Measurements from ENCODE around the gene NCK1.

Gene NCK1

DNA sequence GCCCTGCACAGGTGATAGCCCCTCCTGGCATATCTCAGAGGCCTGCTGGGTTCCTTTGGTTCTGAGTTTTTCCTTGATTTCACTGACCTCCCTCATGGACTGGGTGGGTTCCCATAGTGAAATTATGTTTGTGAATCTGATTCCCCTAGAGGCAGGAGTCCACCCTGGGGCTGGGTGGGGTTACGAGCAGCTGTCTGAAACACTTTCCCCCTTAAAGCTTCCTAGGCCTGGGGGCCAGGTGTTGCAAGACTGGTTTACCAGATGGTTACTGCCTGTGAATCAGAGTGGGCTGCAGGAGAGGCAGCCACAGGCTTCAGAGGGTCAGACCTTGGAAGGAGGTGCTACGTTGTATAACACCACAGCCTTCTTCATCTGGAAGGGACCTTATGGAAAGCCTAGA is 130.1 kb downstream of the NCK1 start:
- Histone ChIP-seq H4K20me1 (ENCODE audit: control insufficient read depth, insufficient read depth, low read depth, low read length) (no peaks in the 10 kb centered on the region), H3K36me3 (ENCODE audit: control insufficient read depth, low read length) (no peaks in the 10 kb centered on the region), H3K9me2 (replicated peaks; ENCODE audit: control insufficient read depth, low read length) (no peaks in the 10 kb centered on the region), H3K79me2 (ENCODE audit: control insufficient read depth, low read length) (no peaks in the 10 kb centered on the region), H3F3A (ENCODE audit: control insufficient read depth, insufficient read depth) (no peaks in the 10 kb centered on the region), H3K9me3 (ENCODE audit: control insufficient read depth, insufficient read depth, low read length) (no peaks in the 10 kb centered on the region), H3K4me3 (ENCODE audit: low read length) (no peak overlapping the region), H3K4me1 (ENCODE audit: control insufficient read depth, low read length) (no peaks in the 10 kb centered on the region), H3K4me2 (ENCODE audit: low read length) (no peak overlapping the region), H3K27ac (ENCODE audit: low read depth, low read length) (no peak overlapping the region), H3K27me3 (ENCODE audit: control insufficient read depth, low read length) (no peaks in the 10 kb centered on the region)
- TF ChIP-seq, protein P1, sequence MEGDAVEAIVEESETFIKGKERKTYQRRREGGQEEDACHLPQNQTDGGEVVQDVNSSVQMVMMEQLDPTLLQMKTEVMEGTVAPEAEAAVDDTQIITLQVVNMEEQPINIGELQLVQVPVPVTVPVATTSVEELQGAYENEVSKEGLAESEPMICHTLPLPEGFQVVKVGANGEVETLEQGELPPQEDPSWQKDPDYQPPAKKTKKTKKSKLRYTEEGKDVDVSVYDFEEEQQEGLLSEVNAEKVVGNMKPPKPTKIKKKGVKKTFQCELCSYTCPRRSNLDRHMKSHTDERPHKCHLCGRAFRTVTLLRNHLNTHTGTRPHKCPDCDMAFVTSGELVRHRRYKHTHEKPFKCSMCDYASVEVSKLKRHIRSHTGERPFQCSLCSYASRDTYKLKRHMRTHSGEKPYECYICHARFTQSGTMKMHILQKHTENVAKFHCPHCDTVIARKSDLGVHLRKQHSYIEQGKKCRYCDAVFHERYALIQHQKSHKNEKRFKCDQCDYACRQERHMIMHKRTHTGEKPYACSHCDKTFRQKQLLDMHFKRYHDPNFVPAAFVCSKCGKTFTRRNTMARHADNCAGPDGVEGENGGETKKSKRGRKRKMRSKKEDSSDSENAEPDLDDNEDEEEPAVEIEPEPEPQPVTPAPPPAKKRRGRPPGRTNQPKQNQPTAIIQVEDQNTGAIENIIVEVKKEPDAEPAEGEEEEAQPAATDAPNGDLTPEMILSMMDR (IDR thresholded peaks at IDR 0.05; ENCODE audit: low read depth, low read length, poor library complexity, severe bottlenecking), result no peak
- no peak for TF ChIP-seq EZH2phosphoT487 (IDR thresholded peaks at IDR 0.05; ENCODE audit: borderline replicate concordance, low read length)

DNA sequence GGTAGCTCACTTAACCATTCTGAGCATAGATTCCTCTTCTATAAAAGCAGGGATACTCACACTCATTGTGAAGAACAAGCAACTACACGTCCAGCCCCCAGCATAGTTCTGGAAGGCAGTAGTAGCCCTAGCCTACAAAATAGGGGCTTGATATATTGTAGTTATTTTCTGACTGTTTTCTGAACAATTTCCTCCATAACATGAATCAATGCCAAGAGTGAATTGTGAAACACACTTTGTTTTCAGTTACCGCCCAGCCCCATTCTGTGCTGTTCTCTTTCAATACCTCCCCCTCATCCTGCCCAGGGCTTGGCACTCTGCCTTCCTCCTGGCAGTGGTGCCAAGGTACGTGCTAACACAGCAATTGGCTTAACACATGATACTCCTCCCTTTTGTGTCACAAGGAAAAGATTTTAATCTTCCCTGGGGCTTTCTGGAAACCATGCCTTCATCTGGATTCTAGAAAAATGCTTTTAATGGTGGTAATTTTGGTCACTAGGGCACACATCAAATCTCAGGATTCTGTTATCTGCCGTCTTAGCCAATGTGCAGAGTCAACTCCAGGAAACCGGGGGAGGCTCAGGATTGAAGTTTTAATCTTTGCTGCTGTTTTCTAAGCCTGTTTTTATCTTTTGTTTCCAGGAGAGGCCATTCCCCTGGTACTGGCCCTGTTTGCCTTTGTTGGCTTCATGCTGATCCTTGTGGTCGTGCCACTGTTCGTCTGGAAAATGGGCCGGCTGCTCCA is 132.9 kb downstream of the NCK1 start:
- Histone ChIP-seq H3K4me2 (ENCODE audit: low read length) (no peak overlapping the region), H3K36me3 (ENCODE audit: control insufficient read depth, low read length) (no peaks in the 10 kb centered on the region), H3F3A (ENCODE audit: control insufficient read depth, insufficient read depth) (no peaks in the 10 kb centered on the region), H3K27ac (ENCODE audit: low read depth, low read length) (no peak overlapping the region), H3K79me2 (ENCODE audit: control insufficient read depth, low read length) (no peaks in the 10 kb centered on the region), H3K27me3 (ENCODE audit: control insufficient read depth, low read length) (no peaks in the 10 kb centered on the region), H3K4me3 (ENCODE audit: low read length) (no peak overlapping the region), H3K9me2 (replicated peaks; ENCODE audit: control insufficient read depth, low read length) (no peaks in the 10 kb centered on the region), H3K9me3 (ENCODE audit: control insufficient read depth, insufficient read depth, low read length) (no peaks in the 10 kb centered on the region), H4K20me1 (ENCODE audit: control insufficient read depth, insufficient read depth, low read depth, low read length) (no peaks in the 10 kb centered on the region), H3K4me1 (ENCODE audit: control insufficient read depth, low read length) (no peaks in the 10 kb centered on the region)
- TF ChIP-seq EZH2phosphoT487 (IDR thresholded peaks at IDR 0.05; ENCODE audit: borderline replicate concordance, low read length), result no peak

DNA sequence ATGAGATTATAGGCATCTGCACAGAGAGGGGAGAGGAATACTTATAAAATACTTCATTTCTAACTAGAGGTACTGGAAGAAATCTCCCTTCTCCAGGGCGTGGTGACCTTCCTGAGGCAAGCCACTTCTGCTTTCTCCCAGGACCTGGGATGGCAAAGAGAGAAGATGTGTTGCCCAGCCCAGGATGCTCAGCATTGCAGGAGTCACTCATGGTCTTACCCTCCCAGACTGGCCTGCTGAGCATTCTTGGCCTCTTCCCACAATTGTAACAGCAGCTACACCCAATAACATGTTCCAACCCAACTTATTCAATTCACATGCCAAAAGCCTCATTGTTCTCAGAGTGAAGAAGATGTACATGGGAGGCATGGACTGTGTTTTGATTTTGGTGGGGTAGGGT is 133.6 kb downstream of the NCK1 start:
- Histone ChIP-seq H3K36me3 (ENCODE audit: control insufficient read depth, low read length) (no peaks in the 10 kb centered on the region), H3K27ac (ENCODE audit: low read depth, low read length) (no peak overlapping the region), H3K9me3 (ENCODE audit: control insufficient read depth, insufficient read depth, low read length) (no peaks in the 10 kb centered on the region), H3K4me1 (ENCODE audit: control insufficient read depth, low read length) (no peaks in the 10 kb centered on the region), H3F3A (ENCODE audit: control insufficient read depth, insufficient read depth) (no peaks in the 10 kb centered on the region), H3K9me2 (replicated peaks; ENCODE audit: control insufficient read depth, low read length) (no peaks in the 10 kb centered on the region), H3K4me2 (ENCODE audit: low read length) (no peak overlapping the region), H3K79me2 (ENCODE audit: control insufficient read depth, low read length) (no peaks in the 10 kb centered on the region), H3K4me3 (ENCODE audit: low read length) (no peak overlapping the region), H3K27me3 (ENCODE audit: control insufficient read depth, low read length) (no peaks in the 10 kb centered on the region), H4K20me1 (ENCODE audit: control insufficient read depth, insufficient read depth, low read depth, low read length) (no peaks in the 10 kb centered on the region)
- TF ChIP-seq, protein P1 (IDR thresholded peaks at IDR 0.05; ENCODE audit: low read depth, low read length, poor library complexity, severe bottlenecking), result no peak
